Fibroblast of pulmonary artery (primary cell): ENCODE results near the gene DMXL2.

Experiments
- DNase-seq: peaks from one replicate; pipeline ENCODE4 v3.0.0-alpha.2; 2010; ENCODE audit warnings: low read depth
- H3K4me3 ChIP-seq: replicated peaks from 2 replicates; pipeline ENCODE4 v1.5.1; 2011; ENCODE audit warnings: low read depth, mild to moderate bottlenecking, control low read depth, low read length, moderate library complexity
- TF ChIP-seq, protein P1 (sequence below): IDR thresholded peaks from 2 replicates; pipeline ENCODE4 v1.5.1; 2011; ENCODE audit warnings: mild to moderate bottlenecking, control low read depth, low read length, inconsistent platforms; ENCODE audit errors: missing control alignments

Gene DMXL2

DNA sequence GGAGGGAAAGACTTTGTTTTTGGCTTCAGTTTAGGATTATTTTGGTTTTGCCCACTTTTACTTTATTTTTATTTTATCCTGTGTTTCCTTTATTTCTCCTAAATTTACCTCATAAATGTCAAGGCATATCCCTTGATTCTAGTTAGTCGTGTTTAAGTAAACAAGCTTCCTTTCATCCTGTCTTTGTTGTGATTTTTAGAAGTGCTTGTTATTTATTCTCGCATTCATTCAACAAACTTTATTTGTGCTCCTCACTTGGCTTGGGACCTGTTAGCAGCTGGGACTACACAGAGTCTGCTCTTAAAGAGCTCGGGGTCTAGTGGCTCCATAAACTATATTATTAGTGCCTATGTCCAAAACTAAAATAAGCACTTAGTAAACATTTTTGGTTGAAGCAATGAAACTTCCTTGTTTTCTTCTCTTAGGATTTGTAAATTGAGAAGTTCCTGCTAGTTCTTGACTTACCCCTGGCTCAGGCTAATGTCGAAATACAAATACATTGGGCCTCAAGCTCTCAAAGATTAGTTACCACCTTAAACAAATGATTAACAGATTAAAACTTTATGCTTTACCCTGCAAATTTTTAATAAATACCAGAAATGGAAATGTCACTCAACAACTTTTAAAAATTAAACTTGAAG, 19.0 kb upstream of the DMXL2 start:
- no peak overlapping the region for H3K4me3 ChIP-seq
- no peak for DNase-seq
- TF ChIP-seq, protein P1, sequence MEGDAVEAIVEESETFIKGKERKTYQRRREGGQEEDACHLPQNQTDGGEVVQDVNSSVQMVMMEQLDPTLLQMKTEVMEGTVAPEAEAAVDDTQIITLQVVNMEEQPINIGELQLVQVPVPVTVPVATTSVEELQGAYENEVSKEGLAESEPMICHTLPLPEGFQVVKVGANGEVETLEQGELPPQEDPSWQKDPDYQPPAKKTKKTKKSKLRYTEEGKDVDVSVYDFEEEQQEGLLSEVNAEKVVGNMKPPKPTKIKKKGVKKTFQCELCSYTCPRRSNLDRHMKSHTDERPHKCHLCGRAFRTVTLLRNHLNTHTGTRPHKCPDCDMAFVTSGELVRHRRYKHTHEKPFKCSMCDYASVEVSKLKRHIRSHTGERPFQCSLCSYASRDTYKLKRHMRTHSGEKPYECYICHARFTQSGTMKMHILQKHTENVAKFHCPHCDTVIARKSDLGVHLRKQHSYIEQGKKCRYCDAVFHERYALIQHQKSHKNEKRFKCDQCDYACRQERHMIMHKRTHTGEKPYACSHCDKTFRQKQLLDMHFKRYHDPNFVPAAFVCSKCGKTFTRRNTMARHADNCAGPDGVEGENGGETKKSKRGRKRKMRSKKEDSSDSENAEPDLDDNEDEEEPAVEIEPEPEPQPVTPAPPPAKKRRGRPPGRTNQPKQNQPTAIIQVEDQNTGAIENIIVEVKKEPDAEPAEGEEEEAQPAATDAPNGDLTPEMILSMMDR: no peak

DNA sequence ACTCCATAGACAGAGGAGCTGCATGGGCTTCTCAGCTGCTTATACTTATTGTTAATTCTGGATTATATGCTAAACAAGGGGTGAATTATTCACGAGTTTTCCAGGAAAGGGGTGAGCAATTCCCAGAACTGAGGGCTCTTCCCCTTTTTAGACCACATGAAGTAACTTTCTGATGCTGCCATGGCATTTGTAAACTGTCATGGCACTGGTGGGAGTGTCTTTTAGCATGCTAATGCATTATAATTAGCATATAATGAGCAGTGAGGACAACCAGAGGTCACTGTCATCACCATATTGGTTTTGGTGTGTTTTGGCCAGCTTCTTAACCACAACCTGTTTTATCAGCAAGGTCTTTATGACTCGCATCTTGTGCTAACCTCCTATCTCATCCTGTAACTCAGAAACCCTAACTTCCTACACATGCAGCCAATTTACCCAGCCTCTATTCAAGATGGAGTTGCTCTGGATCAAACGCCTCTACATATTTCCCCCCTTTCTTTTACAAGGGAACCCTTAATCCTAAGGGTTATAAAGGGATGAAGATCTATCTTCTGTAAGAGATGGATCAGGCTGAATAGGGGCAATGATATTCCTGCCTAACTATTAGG, 12.1 kb upstream of the DMXL2 start:
- no peak for DNase-seq
- TF ChIP-seq, protein P1: no peak
- no peak overlapping the region for H3K4me3 ChIP-seq

DNA sequence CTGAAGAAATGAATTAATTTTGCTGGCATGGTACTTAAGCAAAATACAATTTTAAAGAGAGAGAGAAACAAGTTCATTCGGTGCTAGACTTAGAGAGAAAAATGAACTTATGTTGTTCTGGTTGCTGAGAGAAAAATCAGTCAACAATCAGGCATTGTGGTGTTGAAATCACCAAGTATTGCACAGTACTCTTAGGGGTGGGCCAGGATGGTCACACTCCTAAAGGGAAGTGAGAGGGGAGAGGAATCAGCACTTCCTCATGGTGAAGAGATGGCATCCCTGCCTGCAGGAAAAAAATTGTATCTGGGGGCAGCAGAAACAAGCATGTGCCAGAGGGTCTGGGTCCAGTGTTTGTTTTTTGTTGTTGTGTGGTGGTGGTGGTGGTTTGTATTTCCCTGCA, 7.0 kb upstream of the DMXL2 start:
- TF ChIP-seq, protein P1: no peak
- peak; percentile 69 for DNase-seq
- H3K4me3 ChIP-seq: no peak overlapping the region

DNA sequence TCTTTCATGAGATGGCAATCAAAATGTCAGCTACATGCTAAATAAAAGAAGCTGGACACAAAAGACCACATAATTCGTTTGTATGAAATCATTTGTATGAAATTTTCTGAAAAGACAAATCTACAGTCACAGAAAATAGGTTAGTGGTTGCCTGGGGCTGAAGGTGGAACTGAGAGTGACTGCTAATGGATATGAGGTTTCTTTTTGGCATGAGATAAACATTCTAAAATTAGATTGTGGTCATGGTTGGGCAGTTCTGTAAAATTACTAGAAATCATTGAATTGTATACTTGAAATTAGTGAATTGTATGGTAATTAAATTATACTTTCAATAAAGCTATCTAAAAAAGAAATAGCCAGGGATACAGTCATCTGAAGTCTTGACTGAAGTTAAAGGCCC, 2.7 kb upstream of the DMXL2 start:
- DNase-seq: no peak
- TF ChIP-seq, protein P1: no peak
- H3K4me3 ChIP-seq: no peak overlapping the region

DNA sequence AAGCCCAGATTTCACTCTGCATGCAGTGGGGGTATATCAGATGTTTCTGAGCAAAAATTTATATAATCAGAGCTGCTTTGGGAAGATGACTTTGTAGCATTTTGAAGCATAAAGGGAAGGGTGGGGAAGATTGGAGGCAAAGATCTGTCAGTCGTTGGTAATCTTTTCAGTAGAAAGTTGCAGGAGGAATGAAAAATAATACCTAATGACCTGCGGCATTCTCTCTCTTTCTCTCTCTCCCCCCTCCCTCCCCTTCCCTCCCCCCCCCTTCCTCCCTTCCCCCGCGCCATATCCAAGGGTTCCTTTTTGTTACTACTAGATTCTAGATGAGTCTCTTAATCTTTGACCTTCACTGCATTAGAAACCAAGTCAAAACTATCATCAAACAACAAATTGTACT, 1.5 kb upstream of the DMXL2 start:
- no peak overlapping the region for H3K4me3 ChIP-seq
- TF ChIP-seq, protein P1: no peak
- no peak for DNase-seq

DNA sequence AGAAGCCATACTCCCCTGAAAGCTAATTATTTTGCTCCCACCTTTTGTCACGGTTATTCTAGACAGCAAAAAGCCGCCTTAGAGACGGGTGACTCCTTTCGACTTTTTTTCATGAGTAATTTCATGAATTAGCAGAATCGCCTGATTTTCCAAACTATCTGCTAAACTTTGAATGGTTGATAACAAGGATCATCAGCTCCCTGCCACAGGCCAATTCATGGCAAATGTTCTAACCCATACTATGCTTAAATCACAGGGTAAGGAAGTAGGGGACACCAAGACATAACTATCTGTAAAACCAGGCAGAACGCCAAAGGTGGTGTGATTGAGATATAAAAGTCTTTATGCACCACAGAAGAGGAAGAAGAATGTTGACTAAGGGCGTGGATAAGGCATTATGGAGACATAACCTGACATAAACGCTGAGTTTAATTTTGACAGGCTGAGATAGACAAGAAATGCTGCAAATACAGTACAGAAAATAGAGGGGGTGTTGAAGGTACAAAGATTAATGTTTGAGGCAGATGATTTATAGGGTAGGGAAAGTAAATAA, 891 bp upstream of the DMXL2 start:
- peak overlapping the region; percentile 83 for H3K4me3 ChIP-seq
- TF ChIP-seq, protein P1: no peak
- peak; percentile 8 for DNase-seq
